PC-3 (cell line): Measurements from ENCODE around the gene STXBP6. TPM values are rescaled to one million over a fixed set of nuclear protein-coding genes. Genes with fewer than 3 reads are reported as not detected.

Experiments
- ATAC-seq: fragments of 200-7000 bp; cut with Tn5 transposase; 2 replicates; pipeline ENCODE4 v1.9.1; 2020; ENCODE audit warnings: mild to moderate bottlenecking, moderate library complexity
- BruUV-seq: library from RNA; stranded (reverse); fragments of 400-500 nt; replicated peaks from 2 replicates; lab custom pipeline; 2021; lab: Mats Ljungman, UMichigan
- CTCF ChIA-PET: fragments of 300-600 bp; sonication (Branson Sonifier 250); formaldehyde crosslinking; loops from one replicate; lab custom pipeline; 2022; ENCODE audit warnings: antibody characterized with exemption; lab: Charles Lee
- POLR2A ChIA-PET: fragments of 300-600 bp; sonication (Branson Sonifier 250); formaldehyde crosslinking; loops from one replicate; lab custom pipeline; 2022; ENCODE audit warnings: antibody characterized with exemption; ENCODE audit not compliant: unreplicated experiment; lab: Charles Lee
- DNase-seq: peaks from one replicate; pipeline ENCODE4 v3.0.0-alpha.2; 2015
- H2AFZ ChIP-seq: fragments of 300-600 bp; sonication (generic); 2 replicates; pipeline ENCODE4 v1.6.0; 2016; ENCODE audit warnings: antibody characterized with exemption, low read length
- H3F3A ChIP-seq: fragments of 300-600 bp; sonication (generic); one replicate; pipeline ENCODE4 v1.6.0; 2017; ENCODE audit warnings: antibody characterized with exemption, low read length, control low read depth, mild to moderate bottlenecking; ENCODE audit not compliant: unreplicated experiment
- H3K27ac ChIP-seq: fragments of 300-600 bp; sonication (generic); 2 replicates; pipeline ENCODE4 v1.5.1; 2016; ENCODE audit warnings: mild to moderate bottlenecking, low read length
- H3K27me3 ChIP-seq: fragments of 300-600 bp; sonication (generic); 2 replicates; pipeline ENCODE4 v1.6.1; 2016; ENCODE audit warnings: low read length, mixed read lengths
- H3K36me3 ChIP-seq: fragments of 300-600 bp; sonication (generic); 2 replicates; pipeline ENCODE4 v1.6.1; 2016; ENCODE audit warnings: low read depth, mixed run types, low read length, mixed read lengths
- H3K4me1 ChIP-seq: fragments of 300-600 bp; sonication (generic); 2 replicates; pipeline ENCODE4 v1.5.1; 2016; ENCODE audit warnings: low read length; ENCODE audit not compliant: insufficient read depth
- H3K4me2 ChIP-seq: fragments of 300-600 bp; sonication (generic); 2 replicates; pipeline ENCODE4 v1.6.0; 2016; ENCODE audit warnings: low read length
- H3K4me3 ChIP-seq: fragments of 300-600 bp; sonication (generic); 2 replicates; pipeline ENCODE4 v1.5.1; 2016; ENCODE audit warnings: mild to moderate bottlenecking, low read length, mixed read lengths
- H3K79me2 ChIP-seq: fragments of 300-600 bp; sonication (generic); 2 replicates; pipeline ENCODE4 v1.6.1; 2017; ENCODE audit warnings: low read length, mixed read lengths
- H3K9ac ChIP-seq: fragments of 300-600 bp; sonication (generic); 2 replicates; pipeline ENCODE4 v1.6.0; 2016; ENCODE audit warnings: mild to moderate bottlenecking, low read length
- H3K9me2 ChIP-seq: fragments of 300-600 bp; sonication (generic); replicated peaks from 2 replicates; pipeline ENCODE4 v1.6.1; 2016; ENCODE audit warnings: mixed run types, low read length, mixed read lengths
- H3K9me3 ChIP-seq: fragments of 300-600 bp; sonication (generic); 2 replicates; pipeline ENCODE4 v1.6.1; 2016; ENCODE audit warnings: low read length, mixed read lengths
- H4K20me1 ChIP-seq: fragments of 300-600 bp; sonication (generic); 2 replicates; pipeline ENCODE4 v1.6.1; 2016; ENCODE audit warnings: low read length, mixed read lengths
- EZH2 ChIP-seq: fragments of 300-600 bp; sonication (generic); IDR thresholded peaks from one replicate; pipeline ENCODE4 v1.6.1; 2017; ENCODE audit warnings: antibody characterized with exemption, mild to moderate bottlenecking, low read length; ENCODE audit not compliant: unreplicated experiment
- EZH2phosphoT487 ChIP-seq: fragments of 300-600 bp; sonication (generic); IDR thresholded peaks from 2 replicates; pipeline ENCODE4 v1.6.1; 2018; ENCODE audit warnings: mild to moderate bottlenecking, antibody characterized with exemption, low read length, borderline replicate concordance
- intact Hi-C: fragments of 100-400 bp; cut with micrococcal nuclease; formaldehyde crosslinking; loops from 2 replicates; pipeline ENCODE4 v1.9.0; 2023
- total RNA-seq: library from RNA; depleted of rRNA; stranded (reverse); fragments of >200 nt; gene quantifications from 2 replicates; pipeline ENCODE4 v1.2.3, GENCODE V29; 2014
- TF ChIP-seq, protein P1 (sequence below): fragments of 300-600 bp; sonication (generic); conservative IDR thresholded peaks from 2 replicates; pipeline ENCODE4 v1.5.1; 2017; ENCODE audit warnings: antibody characterized with exemption, low read depth, mild to moderate bottlenecking, low read length

STXBP6 gene
- total RNA-seq, 1 experiment from 2014 or later: 0.40 TPM

- ATAC-seq: no peak
- ChIA-PET CTCF (no interaction called here), POLR2A (no interaction called here)
- H3K4me3 ChIP-seq: no peak overlapping the region
- no peaks in the 10 kb centered on the region for H3K27me3 ChIP-seq
- DNase-seq: no peak
- no peak overlapping the region for H3K27ac ChIP-seq
- no peak overlapping the region for H3K4me2 ChIP-seq
- no peak overlapping the region for H2AFZ ChIP-seq
- H3F3A ChIP-seq: no peaks in the 10 kb centered on the region
- 0 out of 2 replicates have a peak, but pooled peaks cover 5% of the 10 kb centered on the region for H3K9me3 ChIP-seq
- no peaks in the 10 kb centered on the region for H3K79me2 ChIP-seq
- TF ChIP-seq, protein P1, sequence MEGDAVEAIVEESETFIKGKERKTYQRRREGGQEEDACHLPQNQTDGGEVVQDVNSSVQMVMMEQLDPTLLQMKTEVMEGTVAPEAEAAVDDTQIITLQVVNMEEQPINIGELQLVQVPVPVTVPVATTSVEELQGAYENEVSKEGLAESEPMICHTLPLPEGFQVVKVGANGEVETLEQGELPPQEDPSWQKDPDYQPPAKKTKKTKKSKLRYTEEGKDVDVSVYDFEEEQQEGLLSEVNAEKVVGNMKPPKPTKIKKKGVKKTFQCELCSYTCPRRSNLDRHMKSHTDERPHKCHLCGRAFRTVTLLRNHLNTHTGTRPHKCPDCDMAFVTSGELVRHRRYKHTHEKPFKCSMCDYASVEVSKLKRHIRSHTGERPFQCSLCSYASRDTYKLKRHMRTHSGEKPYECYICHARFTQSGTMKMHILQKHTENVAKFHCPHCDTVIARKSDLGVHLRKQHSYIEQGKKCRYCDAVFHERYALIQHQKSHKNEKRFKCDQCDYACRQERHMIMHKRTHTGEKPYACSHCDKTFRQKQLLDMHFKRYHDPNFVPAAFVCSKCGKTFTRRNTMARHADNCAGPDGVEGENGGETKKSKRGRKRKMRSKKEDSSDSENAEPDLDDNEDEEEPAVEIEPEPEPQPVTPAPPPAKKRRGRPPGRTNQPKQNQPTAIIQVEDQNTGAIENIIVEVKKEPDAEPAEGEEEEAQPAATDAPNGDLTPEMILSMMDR: no peak
- TF ChIP-seq EZH2phosphoT487 (no peak), EZH2 (no peak)
- no peaks in the 10 kb centered on the region for H3K4me1 ChIP-seq
- BruUV-seq: no TSS peak
- H3K36me3 ChIP-seq: no peaks in the 10 kb centered on the region
- H4K20me1 ChIP-seq: no peaks in the 10 kb centered on the region
- no peaks in the 10 kb centered on the region for H3K9me2 ChIP-seq
- H3K9ac ChIP-seq: no peak overlapping the region
- intact Hi-C loops: no loop called here
Observed at GRCh38 chr14:24948261-24948847, 101.6 kb downstream of the STXBP6 start.

GRCh38 chr14:24947131-24947530, 102.8 kb downstream of the STXBP6 start:
- Histone ChIP-seq H3K9me2 (no peaks in the 10 kb centered on the region), H3K4me1 (no peaks in the 10 kb centered on the region), H3K27ac (no peak overlapping the region), H3F3A (no peaks in the 10 kb centered on the region), H3K4me3 (no peak overlapping the region), H3K9ac (no peak overlapping the region), H2AFZ (no peak overlapping the region), H3K4me2 (no peak overlapping the region), H3K36me3 (no peaks in the 10 kb centered on the region), H3K79me2 (no peaks in the 10 kb centered on the region), H4K20me1 (no peaks in the 10 kb centered on the region), H3K27me3 (no peaks in the 10 kb centered on the region), H3K9me3 (0 out of 2 replicates have a peak, but pooled peaks cover 5% of the 10 kb centered on the region)
- no peak for DNase-seq
- intact Hi-C loops: no loop called here
- ChIA-PET CTCF (no interaction called here), POLR2A (no interaction called here)
- BruUV-seq: no TSS peak
- TF ChIP-seq, protein P1: no peak
- no peak for TF ChIP-seq EZH2phosphoT487
- ATAC-seq: no peak

DNA sequence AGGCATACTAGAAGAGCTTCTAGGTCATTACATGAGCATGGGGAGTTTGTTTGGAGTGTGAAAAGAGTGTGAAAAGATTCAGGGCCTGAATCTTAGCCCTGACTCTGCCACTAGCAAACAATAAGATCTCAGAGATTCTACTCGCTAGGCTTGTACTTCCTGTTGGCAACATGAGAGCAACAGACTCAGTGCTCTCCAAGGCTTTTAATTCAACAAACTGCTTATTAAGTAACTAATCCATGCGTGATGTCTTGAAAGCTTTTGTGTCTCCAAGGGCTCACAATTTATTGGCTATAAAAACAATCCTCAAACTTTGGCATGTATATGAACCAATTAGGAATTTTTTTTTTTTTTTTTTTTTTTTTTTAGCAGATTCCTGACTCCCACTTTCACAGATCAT, 105.1 kb downstream of the STXBP6 start:
- no peaks in the 10 kb centered on the region for H4K20me1 ChIP-seq
- BruUV-seq: no TSS peak

More for the DNA sequence above, 105.1 kb downstream of the STXBP6 start:
- ATAC-seq (no peak), DNase-seq (no peak)
- POLR2A ChIA-PET: no interaction called here
- 0 out of 2 replicates have a peak, but pooled peaks cover 9% of the 10 kb centered on the region for H3K9me3 ChIP-seq
- no peak overlapping the region for H2AFZ ChIP-seq
- H3K4me2 ChIP-seq: no peak overlapping the region
- TF ChIP-seq EZH2: no peak
- TF ChIP-seq, protein P1: no peak
- no peak for TF ChIP-seq EZH2phosphoT487
- H3K27me3 ChIP-seq: no peaks in the 10 kb centered on the region
- H3K4me1 ChIP-seq: no peaks in the 10 kb centered on the region
- no peaks in the 10 kb centered on the region for H3K9me2 ChIP-seq
- CTCF ChIA-PET: no interaction called here
- no peak overlapping the region for H3K4me3 ChIP-seq
- no peaks in the 10 kb centered on the region for H3K36me3 ChIP-seq
- H3K9ac ChIP-seq: no peak overlapping the region
- H3K79me2 ChIP-seq: no peaks in the 10 kb centered on the region
- H3F3A ChIP-seq: no peaks in the 10 kb centered on the region
- intact Hi-C loops: no loop called here
- H3K27ac ChIP-seq: no peak overlapping the region
